Liver (tissue), 9 donors: ENCODE results near the gene CLDN15. TPM values are rescaled to one million over a fixed set of nuclear protein-coding genes. Genes with fewer than 3 reads are reported as not detected.

Experiments used
- DNase-seq: peaks from one replicate; pipeline ENCODE4 v3.0.0-alpha.2; 2017; ENCODE audit warnings: low spot score
- H3K27ac ChIP-seq, 2 donors: one replicate each; pipeline ENCODE4 v1.7.0; 2013; ENCODE audit warnings: inconsistent platforms in 2 of 2, low read length in 2 of 2, control low read depth in 1 of 2, low read depth in 1 of 2, mild to moderate bottlenecking in 1 of 2
- H3K27me3 ChIP-seq, 4 donors: one replicate each; pipeline versions ENCODE4 v1.6.1 to v1.7.0; 2013; ENCODE audit warnings: low read length in 3 of 4, inconsistent platforms in 1 of 4, mild to moderate bottlenecking in 1 of 4, moderate library complexity in 1 of 4; ENCODE audit not compliant: control insufficient read depth in 4 of 4, insufficient read depth in 4 of 4
- H3K36me3 ChIP-seq, 4 donors: one replicate each; pipeline versions ENCODE4 v1.6.1 to v1.7.0; 2013; ENCODE audit warnings: low read length in 3 of 4, mild to moderate bottlenecking in 3 of 4, low read depth in 1 of 4, moderate library complexity in 1 of 4; ENCODE audit not compliant: control insufficient read depth in 4 of 4, insufficient read depth in 3 of 4
- H3K4me1 ChIP-seq, 4 donors: one replicate each; pipeline versions ENCODE4 v1.6.1 to v1.7.0; 2013; ENCODE audit warnings: low read length in 3 of 4, mild to moderate bottlenecking in 3 of 4, moderate library complexity in 1 of 4; ENCODE audit not compliant: control insufficient read depth in 4 of 4, insufficient read depth in 4 of 4
- H3K4me3 ChIP-seq, 3 donors: one replicate each; pipeline versions ENCODE4 v1.6.1 to v1.7.0; 2013; ENCODE audit warnings: low read length in 3 of 3, control low read depth in 1 of 3, low read depth in 1 of 3, mild to moderate bottlenecking in 1 of 3
- H3K9ac ChIP-seq, 2 donors: one replicate each; pipeline ENCODE4 v1.7.0; 2013; ENCODE audit warnings: low read length in 2 of 2, mild to moderate bottlenecking in 2 of 2, moderate library complexity in 2 of 2, control low read depth in 1 of 2, low read depth in 1 of 2
- H3K9me3 ChIP-seq, 4 donors: one replicate each; pipeline versions ENCODE4 v1.6.1 to v1.7.0; 2013; ENCODE audit warnings: low read length in 3 of 4; ENCODE audit not compliant: control insufficient read depth in 4 of 4
- EGR1 ChIP-seq, 2 donors: IDR thresholded peaks; 2 replicates each; pipeline ENCODE4 v1.6.1; 2016 to 2018; ENCODE audit warnings: antibody characterized with exemption in 2 of 2, low read depth in 2 of 2
- FOXA1 ChIP-seq: IDR thresholded peaks from 2 replicates; pipeline ENCODE4 v1.6.1; 2016; ENCODE audit warnings: antibody characterized with exemption
- HNF4A ChIP-seq, 2 donors: conservative IDR thresholded peaks; 2 replicates each; pipeline ENCODE4 v1.6.1; 2016; ENCODE audit warnings: antibody characterized with exemption in 2 of 2, mild to moderate bottlenecking in 2 of 2
- JUND ChIP-seq, 2 donors: IDR thresholded peaks; 2 replicates each; pipeline ENCODE4 v1.6.1; 2016; ENCODE audit warnings: antibody characterized with exemption in 2 of 2
- RXRA ChIP-seq, 2 donors: IDR thresholded peaks; 2 replicates each; pipeline ENCODE4 v1.6.1; 2017 to 2018; ENCODE audit warnings: antibody characterized with exemption in 2 of 2, mild to moderate bottlenecking in 1 of 2
- SP1 ChIP-seq: IDR thresholded peaks from 2 replicates; pipeline ENCODE4 v1.6.1; 2018; ENCODE audit warnings: antibody characterized with exemption, mild to moderate bottlenecking
- TAF1 ChIP-seq: conservative IDR thresholded peaks from 2 replicates; pipeline ENCODE4 v1.6.1; 2016; ENCODE audit warnings: antibody characterized with exemption, mild to moderate bottlenecking
- YY1 ChIP-seq: IDR thresholded peaks from 2 replicates; pipeline ENCODE4 v1.6.1; 2016; ENCODE audit warnings: antibody characterized with exemption, mild to moderate bottlenecking
- WGBS: extraction: QIAGEN DNeasy Blood & Tissue Kit; methylation state at CpG from one replicate; pipeline ENCODE4 v1.1.7; 2013; 5-methylcytosine and 5-hydroxymethylcytosine counted together
- polyA plus RNA-seq, 2 donors: library from polyadenylated mRNA; stranded (reverse) in 1 of 2; unstranded in 1 of 2; fragments of 200-250 nt in 1 of 2; fragments of >200 nt in 1 of 2; fragmentation: Nextera tagmentation in 1 of 2; extraction: Ambion mirVana in 1 of 2; gene quantifications; one replicate each; pipeline versions ENCODE4 v1.2.1 to v1.2.3, GENCODE V29; 2013 to 2015
- total RNA-seq, 2 donors: library from RNA; depleted of rRNA; stranded (reverse); fragments of >200 nt; gene quantifications; one replicate each; pipeline ENCODE4 v1.2.3, GENCODE V29; 2014
- TF ChIP-seq, protein P1 (sequence below): IDR thresholded peaks from 2 replicates; pipeline ENCODE4 v1.6.1; 2016; ENCODE audit warnings: antibody characterized with exemption, mild to moderate bottlenecking
- TF ChIP-seq, protein P2 (sequence below): fragments of 150-350 bp; IDR thresholded peaks from 2 replicates; pipeline ENCODE4 v1.5.1; 2017; ENCODE audit warnings: improper control_type of control experiment, low read depth, low read length; ENCODE audit not compliant: missing input control
- TF ChIP-seq, protein P3 (sequence below): IDR thresholded peaks from 2 replicates; pipeline ENCODE4 v1.6.1; 2016; ENCODE audit warnings: antibody characterized with exemption
- TF ChIP-seq, protein P4 (sequence below): IDR thresholded peaks from 2 replicates; pipeline ENCODE4 v1.6.1; 2016; ENCODE audit warnings: antibody characterized with exemption
- donor health status: healthy.
- donor health status: healthy.
- donor health status: healthy.
- donor health status: healthy.
- donor health status: healthy.

CLDN15 gene
- total and polyA plus RNA-seq, 4 donors: 3.7 to 12.4 (median 4.6) TPM

DNA sequence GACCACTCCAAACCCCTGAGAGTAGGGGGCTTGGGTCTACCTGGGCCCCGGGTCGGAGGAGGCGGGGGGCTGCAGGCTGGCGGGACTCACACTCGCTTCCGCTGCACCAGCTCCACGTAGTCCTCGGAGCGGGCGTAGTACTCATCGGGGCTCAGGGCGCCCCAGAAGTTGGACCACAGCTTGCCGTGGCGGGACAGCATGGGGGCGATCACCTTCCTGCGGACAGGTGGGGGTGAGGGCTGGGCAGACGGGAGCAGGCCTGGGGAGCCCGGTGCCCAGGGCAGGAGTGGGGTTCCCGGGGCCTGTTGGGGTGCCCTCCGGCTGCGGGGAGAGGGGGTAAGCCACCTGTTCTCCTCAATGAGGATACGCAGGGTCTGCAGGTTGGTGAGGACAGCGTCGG lies 26.1 kb downstream of the CLDN15 start:
- WGBS: 96% methylated on average over 24 of the region's 24 CpGs
- peaks cover 12 to 39% (median 22%) of the 10 kb centered on the region in 4 donors for H3K36me3 ChIP-seq

DNA sequence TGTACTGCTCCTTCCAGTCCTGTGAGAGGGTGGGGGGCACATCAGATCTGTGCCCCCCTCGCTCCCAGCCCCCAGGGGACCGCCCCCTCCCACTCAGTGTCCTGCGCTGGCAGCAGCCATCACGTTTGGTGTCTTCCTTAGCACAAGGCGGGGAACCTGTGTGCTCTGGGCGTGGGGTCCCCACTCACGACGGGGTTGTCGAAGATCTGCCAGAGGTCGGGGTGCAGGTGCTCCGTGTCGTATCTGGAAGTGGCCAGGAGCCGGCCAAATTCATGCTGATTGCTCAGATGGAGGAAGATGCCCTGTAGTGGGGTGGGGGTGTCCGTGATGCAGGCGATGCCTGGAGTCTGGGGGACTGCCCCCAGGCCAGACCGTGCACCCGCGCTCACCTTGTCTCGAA lies 27.5 kb downstream of the CLDN15 start:
- Histone ChIP-seq H3K9me3 (no peaks in the 10 kb centered on the region), H3K36me3 (peaks cover 12 to 48% (median 25%) of the 10 kb centered on the region in 4 donors), H3K9ac (no peak overlapping the region), H3K27me3 (no peaks in the 10 kb centered on the region), H3K27ac (no peak overlapping the region), H3K4me1 (peaks cover 0 to 5% (median 4%) of the 10 kb centered on the region in 4 donors), H3K4me3 (no peak overlapping the region)
- WGBS: 96% methylated on average over 19 of the region's 19 CpGs
- TF ChIP-seq EGR1 (IDR thresholded peaks at IDR 0.05; ENCODE audit: low read depth in 2 of 2) (no peak), HNF4A (conservative IDR thresholded peaks at IDR 0.05) (no peak), SP1 (no peak), JUND (IDR thresholded peaks at IDR 0.05) (no peak)
- TF ChIP-seq, protein P1, sequence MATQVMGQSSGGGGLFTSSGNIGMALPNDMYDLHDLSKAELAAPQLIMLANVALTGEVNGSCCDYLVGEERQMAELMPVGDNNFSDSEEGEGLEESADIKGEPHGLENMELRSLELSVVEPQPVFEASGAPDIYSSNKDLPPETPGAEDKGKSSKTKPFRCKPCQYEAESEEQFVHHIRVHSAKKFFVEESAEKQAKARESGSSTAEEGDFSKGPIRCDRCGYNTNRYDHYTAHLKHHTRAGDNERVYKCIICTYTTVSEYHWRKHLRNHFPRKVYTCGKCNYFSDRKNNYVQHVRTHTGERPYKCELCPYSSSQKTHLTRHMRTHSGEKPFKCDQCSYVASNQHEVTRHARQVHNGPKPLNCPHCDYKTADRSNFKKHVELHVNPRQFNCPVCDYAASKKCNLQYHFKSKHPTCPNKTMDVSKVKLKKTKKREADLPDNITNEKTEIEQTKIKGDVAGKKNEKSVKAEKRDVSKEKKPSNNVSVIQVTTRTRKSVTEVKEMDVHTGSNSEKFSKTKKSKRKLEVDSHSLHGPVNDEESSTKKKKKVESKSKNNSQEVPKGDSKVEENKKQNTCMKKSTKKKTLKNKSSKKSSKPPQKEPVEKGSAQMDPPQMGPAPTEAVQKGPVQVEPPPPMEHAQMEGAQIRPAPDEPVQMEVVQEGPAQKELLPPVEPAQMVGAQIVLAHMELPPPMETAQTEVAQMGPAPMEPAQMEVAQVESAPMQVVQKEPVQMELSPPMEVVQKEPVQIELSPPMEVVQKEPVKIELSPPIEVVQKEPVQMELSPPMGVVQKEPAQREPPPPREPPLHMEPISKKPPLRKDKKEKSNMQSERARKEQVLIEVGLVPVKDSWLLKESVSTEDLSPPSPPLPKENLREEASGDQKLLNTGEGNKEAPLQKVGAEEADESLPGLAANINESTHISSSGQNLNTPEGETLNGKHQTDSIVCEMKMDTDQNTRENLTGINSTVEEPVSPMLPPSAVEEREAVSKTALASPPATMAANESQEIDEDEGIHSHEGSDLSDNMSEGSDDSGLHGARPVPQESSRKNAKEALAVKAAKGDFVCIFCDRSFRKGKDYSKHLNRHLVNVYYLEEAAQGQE: no peak
- TF ChIP-seq, protein P2, sequence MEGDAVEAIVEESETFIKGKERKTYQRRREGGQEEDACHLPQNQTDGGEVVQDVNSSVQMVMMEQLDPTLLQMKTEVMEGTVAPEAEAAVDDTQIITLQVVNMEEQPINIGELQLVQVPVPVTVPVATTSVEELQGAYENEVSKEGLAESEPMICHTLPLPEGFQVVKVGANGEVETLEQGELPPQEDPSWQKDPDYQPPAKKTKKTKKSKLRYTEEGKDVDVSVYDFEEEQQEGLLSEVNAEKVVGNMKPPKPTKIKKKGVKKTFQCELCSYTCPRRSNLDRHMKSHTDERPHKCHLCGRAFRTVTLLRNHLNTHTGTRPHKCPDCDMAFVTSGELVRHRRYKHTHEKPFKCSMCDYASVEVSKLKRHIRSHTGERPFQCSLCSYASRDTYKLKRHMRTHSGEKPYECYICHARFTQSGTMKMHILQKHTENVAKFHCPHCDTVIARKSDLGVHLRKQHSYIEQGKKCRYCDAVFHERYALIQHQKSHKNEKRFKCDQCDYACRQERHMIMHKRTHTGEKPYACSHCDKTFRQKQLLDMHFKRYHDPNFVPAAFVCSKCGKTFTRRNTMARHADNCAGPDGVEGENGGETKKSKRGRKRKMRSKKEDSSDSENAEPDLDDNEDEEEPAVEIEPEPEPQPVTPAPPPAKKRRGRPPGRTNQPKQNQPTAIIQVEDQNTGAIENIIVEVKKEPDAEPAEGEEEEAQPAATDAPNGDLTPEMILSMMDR: no peak
- TF ChIP-seq, protein P3, sequence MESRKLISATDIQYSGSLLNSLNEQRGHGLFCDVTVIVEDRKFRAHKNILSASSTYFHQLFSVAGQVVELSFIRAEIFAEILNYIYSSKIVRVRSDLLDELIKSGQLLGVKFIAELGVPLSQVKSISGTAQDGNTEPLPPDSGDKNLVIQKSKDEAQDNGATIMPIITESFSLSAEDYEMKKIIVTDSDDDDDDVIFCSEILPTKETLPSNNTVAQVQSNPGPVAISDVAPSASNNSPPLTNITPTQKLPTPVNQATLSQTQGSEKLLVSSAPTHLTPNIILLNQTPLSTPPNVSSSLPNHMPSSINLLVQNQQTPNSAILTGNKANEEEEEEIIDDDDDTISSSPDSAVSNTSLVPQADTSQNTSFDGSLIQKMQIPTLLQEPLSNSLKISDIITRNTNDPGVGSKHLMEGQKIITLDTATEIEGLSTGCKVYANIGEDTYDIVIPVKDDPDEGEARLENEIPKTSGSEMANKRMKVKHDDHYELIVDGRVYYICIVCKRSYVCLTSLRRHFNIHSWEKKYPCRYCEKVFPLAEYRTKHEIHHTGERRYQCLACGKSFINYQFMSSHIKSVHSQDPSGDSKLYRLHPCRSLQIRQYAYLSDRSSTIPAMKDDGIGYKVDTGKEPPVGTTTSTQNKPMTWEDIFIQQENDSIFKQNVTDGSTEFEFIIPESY: no peak
- no peak for DNase-seq

More for the DNA sequence above, 26.1 kb downstream of the CLDN15 start:
- peaks cover 4 to 16% (median 11%) of the 10 kb centered on the region in 4 donors for H3K4me1 ChIP-seq
- TF ChIP-seq, protein P4, sequence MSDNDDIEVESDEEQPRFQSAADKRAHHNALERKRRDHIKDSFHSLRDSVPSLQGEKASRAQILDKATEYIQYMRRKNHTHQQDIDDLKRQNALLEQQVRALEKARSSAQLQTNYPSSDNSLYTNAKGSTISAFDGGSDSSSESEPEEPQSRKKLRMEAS: no peak
- TF ChIP-seq YY1 (no peak), JUND (IDR thresholded peaks at IDR 0.05) (no peak), RXRA (IDR thresholded peaks at IDR 0.05) (no peak), FOXA1 (no peak), TAF1 (no peak)
- TF ChIP-seq, protein P2: no peak
- TF ChIP-seq, protein P1: no peak
- no peak for DNase-seq
- H3K9me3 ChIP-seq: no peaks in the 10 kb centered on the region
- no peak overlapping the region for H3K9ac ChIP-seq
- no peaks in the 10 kb centered on the region for H3K27me3 ChIP-seq
- no peak overlapping the region for H3K4me3 ChIP-seq
- H3K27ac ChIP-seq: no peak overlapping the region
